T-helper 9 cell (primary cell): Measurements from ENCODE around the gene CELA2A.

Experiments used
- DNase-seq: peaks from one replicate; pipeline ENCODE4 v3.0.0-alpha.2; 2020
- total RNA-seq, 2 donors: gene quantifications; one replicate each; lab custom pipeline; 2026; lab: John Stamatoyannopoulos, UW

CELA2A gene
- total RNA-seq: 0 reads per million in 2 donors

GRCh38 chr1:15456313-15456954 lies at the start of gene CELA2A:
Gene CELA2A, plus strand, starts transcription at chr1:15456732. Its CDS starts 22 bp downstream, at chr1:15456754.
- DNase-seq: no peak

- no peak for DNase-seq
Observed at GRCh38 chr1:15407580-15407979, 49.0 kb upstream of the CELA2A start.

- no peak for DNase-seq
Observed at GRCh38 chr1:15408890-15409387, 47.6 kb upstream of the CELA2A start.

- DNase-seq: peak; percentile 84
Observed at GRCh38 chr1:15409388-15410222, 46.9 kb upstream of the CELA2A start, which contains the start of gene EFHD2. Gene EFHD2, plus strand, starts transcription at chr1:15409888. Its CDS starts 84 bp downstream, at chr1:15409972.

GRCh38 chr1:15410223-15410883 lies 46.2 kb upstream of the CELA2A start:
- DNase-seq: no peak

- no peak for DNase-seq
Observed at GRCh38 chr1:15410884-15411245, 45.7 kb upstream of the CELA2A start.

- peak; percentile 37 for DNase-seq
Observed at GRCh38 chr1:15411593-15412137, 44.9 kb upstream of the CELA2A start.

GRCh38 chr1:15412175-15412800 lies 44.2 kb upstream of the CELA2A start:
- peak; percentile 41 for DNase-seq

GRCh38 chr1:15412843-15413242 lies 43.7 kb upstream of the CELA2A start:
- no peak for DNase-seq

GRCh38 chr1:15413563-15414444 lies 42.7 kb upstream of the CELA2A start:
- DNase-seq: no peak

- DNase-seq: no peak
Observed at GRCh38 chr1:15414445-15414983, 42.0 kb upstream of the CELA2A start.

- DNase-seq: peak; percentile 67
Observed at GRCh38 chr1:15417059-15417934, 39.2 kb upstream of the CELA2A start.

GRCh38 chr1:15418806-15419515 lies 37.6 kb upstream of the CELA2A start:
- no peak for DNase-seq

- no peak for DNase-seq
Observed at GRCh38 chr1:15420853-15421465, 35.6 kb upstream of the CELA2A start.

- no peak for DNase-seq
Observed at GRCh38 chr1:15422871-15423270, 33.7 kb upstream of the CELA2A start.

- DNase-seq: no peak
Observed at GRCh38 chr1:15423355-15424077, 33.0 kb upstream of the CELA2A start.

- DNase-seq: no peak
Observed at GRCh38 chr1:15424146-15424667, 32.3 kb upstream of the CELA2A start.

GRCh38 chr1:15424981-15425380 lies 31.6 kb upstream of the CELA2A start:
- no peak for DNase-seq
